ENCODE measurements around the gene EFCAB14. TPM values are rescaled to one million over a fixed set of nuclear protein-coding genes. Genes with fewer than 3 reads are reported as not detected.

The EFCAB14 gene
- total and polyA plus RNA-seq, 2 of the 4 experiments (the other 2 are of a cell fraction) = 28.6 to 43.0 TPM

DNA sequence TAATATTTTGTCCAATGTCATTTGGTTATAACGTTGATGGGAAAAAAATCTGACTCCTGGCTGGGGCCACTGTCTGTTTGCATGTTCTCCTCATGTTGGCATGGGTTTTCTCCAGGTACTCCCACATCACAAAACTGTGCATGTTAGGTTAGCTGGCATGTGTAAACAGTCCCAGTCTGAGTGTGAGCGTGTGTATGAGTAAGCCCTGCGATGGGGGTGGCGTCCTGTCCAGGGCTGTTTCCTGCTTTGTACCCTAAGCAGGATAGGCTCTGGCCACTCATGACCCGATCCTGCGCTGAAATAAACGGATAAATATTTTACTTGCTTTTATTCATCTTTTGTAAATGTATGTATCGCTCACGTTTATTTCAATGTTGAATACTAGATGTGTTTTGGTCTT, 13.5 kb downstream of the EFCAB14 start:
- ChIA-PET CTCF (no interaction called here), POLR2A (ENCODE audit: unreplicated experiment) (no interaction called here)
- H2BK120ac ChIP-seq (ENCODE audit: low read depth, low read length) = no peak overlapping the region
- no peak overlapping the region for H3K23ac ChIP-seq (ENCODE audit: low read depth, low read length)
- dilution Hi-C loops (cut with HindIII; ENCODE audit: low sequenced_read_pairs, unreplicated experiment) = no loop called here
- no peak overlapping the region for H4K5ac ChIP-seq (ENCODE audit: low read depth, low read length)
- no peak overlapping the region for H3K4me2 ChIP-seq (ENCODE audit: low read depth, low read length)
- intact Hi-C loops (cut with micrococcal nuclease) = no loop called here
- no peak overlapping the region for H4K91ac ChIP-seq (ENCODE audit: insufficient read depth, low read depth, low read length)
- no peaks in the 10 kb centered on the region for H3K9me1 ChIP-seq (ENCODE audit: insufficient read depth, low read length)
- H3K4me3 ChIP-seq (ENCODE audit: insufficient read depth, low read depth, low read length) = no peak overlapping the region
- no peak overlapping the region for H3K4ac ChIP-seq (ENCODE audit: low read depth, low read length)
- no peak overlapping the region for H3K18ac ChIP-seq (ENCODE audit: low read depth, low read length)
- H3K27me3 ChIP-seq (ENCODE audit: control insufficient read depth, insufficient read depth, low read length) = no peaks in the 10 kb centered on the region
- H2BK15ac ChIP-seq (ENCODE audit: low read depth, low read length) = no peak overlapping the region
- no peak overlapping the region for H2BK20ac ChIP-seq (ENCODE audit: low read depth, low read length)
- no peaks in the 10 kb centered on the region for H3K9me3 ChIP-seq (ENCODE audit: control insufficient read depth, insufficient read depth, low read length)
- H3K9ac ChIP-seq (ENCODE audit: low read depth, low read length) = no peak overlapping the region
- H3K14ac ChIP-seq (replicated peaks; ENCODE audit: low read depth, low read length) = no peak overlapping the region
- peaks cover 32% of the 10 kb centered on the region for H3K36me3 ChIP-seq (ENCODE audit: control insufficient read depth, insufficient read depth, low read length)
- ATAC-seq (ENCODE audit: low read depth) (no peak), DNase-seq (peak; percentile 27)
- no CpG with 5 or more reads among the region's 9 CpGs for WGBS, 2 experiments (ENCODE audit: extremely low coverage in 2 of 2, insufficient read length in 1 of 2)
- H3K79me1 ChIP-seq (ENCODE audit: low read depth in 1 of 2, low read length in 2 of 2) = peaks cover 15 to 19% of the 10 kb centered on the region in 2 experiments; a peak in 3 of 4 replicates
- H3K27ac ChIP-seq (ENCODE audit: insufficient read depth, low read length) = no peak overlapping the region
- H3K56ac ChIP-seq (ENCODE audit: extremely low read depth, insufficient read depth, low read length) = no peak overlapping the region
- in situ Hi-C loops (cut with MboI; ENCODE audit: low sequenced_read_pairs) = loop anchor here (25.0 kb wide), 1 partner anchor 293 kb away; no protein-coding TSS in a partner anchor
- H2AK9ac ChIP-seq (replicated peaks; ENCODE audit: low read depth, low read length, poor library complexity) = peak overlapping the region; percentile 15
- BruUV-seq (replicated peaks) = no TSS peak
- H4K8ac ChIP-seq (ENCODE audit: low read depth in 2 of 2, low read length in 2 of 2) = no peak overlapping the region
- no peaks in the 10 kb centered on the region for H4K20me1 ChIP-seq (ENCODE audit: insufficient read depth, low read length)
- no peak overlapping the region for H2AK5ac ChIP-seq (ENCODE audit: low read depth, low read length)
- no peak overlapping the region for H2BK5ac ChIP-seq (ENCODE audit: low read depth, low read length, poor library complexity, severe bottlenecking)
- TF ChIP-seq MXI1 (IDR thresholded peaks at IDR 0.05; ENCODE audit: borderline replicate concordance, low read depth, low read length) (no peak), BHLHE40 (IDR thresholded peaks at IDR 0.05; ENCODE audit: low read depth, low read length) (no peak), CHD1 (IDR thresholded peaks at IDR 0.05; ENCODE audit: low read depth, low read length) (no peak), MAFK (IDR thresholded peaks at IDR 0.05; ENCODE audit: low read depth, low read length) (no peak), RCOR1 (IDR thresholded peaks at IDR 0.05; ENCODE audit: insufficient replicate concordance, low read length) (no peak), RFX5 (IDR thresholded peaks at IDR 0.05; ENCODE audit: low read depth, low read length) (no peak), CEBPB (IDR thresholded peaks at IDR 0.05; ENCODE audit: low read depth, low read length) (no peak), RAD21 (IDR thresholded peaks at IDR 0.05; ENCODE audit: low read length) (no peak), SMC3 (IDR thresholded peaks at IDR 0.05; ENCODE audit: low read depth, low read length) (no peak), NFE2L2 (IDR thresholded peaks at IDR 0.05; ENCODE audit: low read depth, low read length) (no peak)
- TF ChIP-seq, protein P1, sequence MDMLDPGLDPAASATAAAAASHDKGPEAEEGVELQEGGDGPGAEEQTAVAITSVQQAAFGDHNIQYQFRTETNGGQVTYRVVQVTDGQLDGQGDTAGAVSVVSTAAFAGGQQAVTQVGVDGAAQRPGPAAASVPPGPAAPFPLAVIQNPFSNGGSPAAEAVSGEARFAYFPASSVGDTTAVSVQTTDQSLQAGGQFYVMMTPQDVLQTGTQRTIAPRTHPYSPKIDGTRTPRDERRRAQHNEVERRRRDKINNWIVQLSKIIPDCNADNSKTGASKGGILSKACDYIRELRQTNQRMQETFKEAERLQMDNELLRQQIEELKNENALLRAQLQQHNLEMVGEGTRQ (IDR thresholded peaks at IDR 0.05; ENCODE audit: low read depth, low read length) = no peak
- TF ChIP-seq, protein P2, sequence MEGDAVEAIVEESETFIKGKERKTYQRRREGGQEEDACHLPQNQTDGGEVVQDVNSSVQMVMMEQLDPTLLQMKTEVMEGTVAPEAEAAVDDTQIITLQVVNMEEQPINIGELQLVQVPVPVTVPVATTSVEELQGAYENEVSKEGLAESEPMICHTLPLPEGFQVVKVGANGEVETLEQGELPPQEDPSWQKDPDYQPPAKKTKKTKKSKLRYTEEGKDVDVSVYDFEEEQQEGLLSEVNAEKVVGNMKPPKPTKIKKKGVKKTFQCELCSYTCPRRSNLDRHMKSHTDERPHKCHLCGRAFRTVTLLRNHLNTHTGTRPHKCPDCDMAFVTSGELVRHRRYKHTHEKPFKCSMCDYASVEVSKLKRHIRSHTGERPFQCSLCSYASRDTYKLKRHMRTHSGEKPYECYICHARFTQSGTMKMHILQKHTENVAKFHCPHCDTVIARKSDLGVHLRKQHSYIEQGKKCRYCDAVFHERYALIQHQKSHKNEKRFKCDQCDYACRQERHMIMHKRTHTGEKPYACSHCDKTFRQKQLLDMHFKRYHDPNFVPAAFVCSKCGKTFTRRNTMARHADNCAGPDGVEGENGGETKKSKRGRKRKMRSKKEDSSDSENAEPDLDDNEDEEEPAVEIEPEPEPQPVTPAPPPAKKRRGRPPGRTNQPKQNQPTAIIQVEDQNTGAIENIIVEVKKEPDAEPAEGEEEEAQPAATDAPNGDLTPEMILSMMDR (conservative IDR thresholded peaks at IDR 0.05; ENCODE audit: low read depth, low read length) = no peak
- no peaks in the 10 kb centered on the region for H3K4me1 ChIP-seq (ENCODE audit: control insufficient read depth, insufficient read depth, low read length)
- H2AFZ ChIP-seq (replicated peaks; ENCODE audit: low read length, poor library complexity) = no peak overlapping the region

Data from IMR-90 (cell line).